ENCODE data around the gene DNER. TPM values are rescaled to one million over a fixed set of nuclear protein-coding genes. Genes with fewer than 3 reads are reported as not detected.

DNER gene
- total RNA-seq, 1 donor from 2014 or later, result 1.3 TPM

DNA sequence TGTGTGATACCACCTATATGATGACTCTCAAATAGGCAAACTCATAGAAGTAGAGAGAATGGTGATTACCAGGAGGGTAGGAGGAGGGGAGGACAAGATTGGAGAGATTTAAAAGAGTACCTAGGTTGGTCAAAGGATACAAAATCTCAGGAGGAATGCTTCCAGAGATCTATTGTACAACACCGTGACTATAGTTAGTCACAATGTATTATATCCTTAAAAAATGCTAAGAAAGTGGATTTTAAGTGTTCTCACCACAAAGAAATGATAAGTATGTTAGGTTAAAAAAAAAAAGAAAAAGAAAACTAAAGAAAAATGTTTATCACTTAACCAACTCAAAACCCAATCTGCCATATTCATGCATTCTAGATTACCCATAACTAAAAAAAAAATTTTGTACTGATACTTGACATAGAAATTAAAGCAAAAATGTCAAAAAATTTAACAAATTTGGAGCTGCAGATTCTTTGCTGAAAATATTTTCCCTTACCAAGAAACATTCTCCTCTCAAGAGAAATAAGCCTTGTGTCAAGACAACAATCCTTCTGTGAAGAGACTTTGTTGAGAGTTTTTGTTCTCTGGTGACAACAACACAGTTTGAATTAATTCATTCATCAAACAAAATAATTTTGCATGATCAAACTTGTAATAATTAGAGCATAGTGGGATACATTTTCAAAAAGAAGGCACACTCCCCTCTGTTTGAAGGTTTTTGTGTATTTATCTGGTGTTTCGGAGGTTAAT lies 213.1 kb downstream of the DNER start:
- DNase-seq (ENCODE audit: low spot score), result no peak

DNA sequence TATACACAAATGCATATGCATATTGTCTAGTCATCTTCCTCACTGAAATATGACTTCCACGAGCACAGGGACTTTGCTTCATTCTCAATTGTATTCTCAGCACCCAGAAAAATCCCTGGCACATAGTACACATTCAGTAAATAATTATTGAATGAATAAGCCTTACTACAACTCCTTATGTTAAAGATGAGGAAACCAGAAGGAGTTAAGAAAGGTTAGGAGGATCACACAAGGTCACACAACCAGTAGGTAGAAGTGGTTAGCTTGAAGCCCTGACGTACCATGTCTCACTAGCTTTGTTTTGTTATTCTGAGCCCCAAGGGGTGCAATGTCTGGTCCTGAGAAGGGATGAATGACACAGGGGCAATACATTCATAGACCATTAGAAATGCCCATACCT lies 222.3 kb downstream of the DNER start:
- no peak for DNase-seq (ENCODE audit: low spot score)

DNA sequence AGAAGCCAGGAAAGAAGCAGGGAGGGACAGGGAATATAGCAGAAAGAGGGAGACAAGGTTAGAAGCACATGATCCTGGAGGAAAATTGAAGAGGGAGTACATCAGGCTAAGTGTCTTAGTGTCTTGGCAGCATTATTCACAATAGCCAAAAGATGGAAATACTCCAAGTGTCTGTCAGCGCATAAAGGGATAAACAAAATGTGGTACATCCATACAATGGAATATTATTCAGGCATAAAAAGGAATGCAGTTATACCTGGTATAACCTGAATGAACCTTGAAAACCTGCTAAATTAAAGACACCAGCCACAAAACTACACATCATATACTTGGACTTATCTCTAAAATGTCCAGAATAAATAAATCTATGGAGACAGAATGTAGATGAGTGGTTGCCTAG lies 224.2 kb downstream of the DNER start:
- no peak for DNase-seq (ENCODE audit: low spot score)

DNA sequence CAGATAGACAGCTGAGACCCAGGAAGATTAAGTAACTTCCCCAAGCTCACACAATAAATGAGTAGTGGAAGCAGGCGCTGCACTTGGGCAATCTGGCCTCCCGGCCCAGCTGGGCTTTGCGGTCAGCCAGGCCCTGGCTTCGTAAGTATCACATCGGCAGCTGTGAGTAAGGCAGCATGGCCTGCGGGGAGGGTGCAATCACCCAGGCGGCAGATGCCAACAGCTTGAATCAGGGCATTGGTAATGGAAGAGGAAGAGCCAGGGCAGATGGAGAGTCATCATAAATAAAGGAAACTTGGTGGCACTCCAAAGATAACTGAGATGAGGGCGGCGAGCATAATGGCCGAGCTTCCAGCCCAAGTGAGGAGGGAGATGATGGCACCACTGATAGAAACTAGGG lies 225.3 kb downstream of the DNER start:
- DNase-seq (ENCODE audit: low spot score), result no peak

DNA sequence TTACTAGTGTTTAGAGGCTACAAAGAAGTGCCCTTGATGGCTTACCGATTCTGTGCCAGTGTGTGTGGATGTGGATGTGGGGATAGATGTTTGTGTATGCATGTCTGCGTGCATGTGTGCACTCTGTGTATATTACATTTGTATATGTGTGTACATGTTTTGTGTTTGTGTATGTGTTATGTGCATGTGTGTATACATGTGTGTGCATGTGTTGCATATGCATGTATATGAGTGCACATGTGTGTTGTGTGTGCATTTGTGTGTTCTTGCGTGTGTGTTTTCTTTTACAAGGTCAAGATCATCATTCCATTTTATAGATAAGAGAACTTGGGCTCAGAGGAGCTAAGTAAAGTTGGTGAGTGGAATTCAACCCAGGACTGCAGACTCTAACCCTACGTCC lies 226.1 kb downstream of the DNER start:
- no peak for DNase-seq (ENCODE audit: low spot score)

DNA sequence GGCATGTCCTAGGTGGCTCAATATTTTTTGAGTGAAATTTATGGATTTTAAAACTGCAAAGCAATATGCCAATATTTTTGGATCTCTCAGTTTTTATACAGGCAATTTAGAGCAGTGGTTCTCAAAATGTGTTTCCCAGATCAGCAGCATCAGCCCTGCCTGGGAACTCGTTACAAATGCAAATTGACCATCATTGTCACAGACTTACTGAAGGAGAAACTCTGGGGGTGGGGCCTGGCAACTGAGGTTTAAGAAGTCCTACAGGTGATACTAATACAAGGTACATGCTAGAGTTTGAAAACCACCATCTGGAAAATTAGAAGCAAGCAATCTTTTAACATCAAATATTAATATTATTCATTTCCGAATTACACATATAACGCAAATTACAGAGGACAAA lies 227.7 kb downstream of the DNER start:
- no peak for DNase-seq (ENCODE audit: low spot score)

DNA sequence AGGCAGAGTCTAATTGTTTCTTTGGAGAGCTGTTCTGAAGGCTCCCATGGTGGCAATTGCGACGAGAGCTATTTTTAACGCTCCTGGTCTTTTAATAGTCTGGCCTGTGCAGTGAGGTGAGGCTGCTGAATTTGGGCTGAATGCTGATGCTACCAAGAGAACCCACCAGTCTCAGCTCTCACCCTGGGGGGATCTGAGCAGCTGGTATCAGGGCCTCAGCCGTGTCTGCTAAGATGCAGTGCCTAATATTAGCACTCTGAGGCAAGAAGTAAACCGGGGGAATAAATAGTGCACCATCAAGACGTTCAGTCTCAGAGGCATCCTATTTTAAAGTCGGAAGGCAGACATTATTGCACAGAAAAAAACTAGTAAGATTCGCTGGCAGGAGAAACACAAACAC lies 228.5 kb downstream of the DNER start:
- DNase-seq (ENCODE audit: low spot score), result no peak

DNA sequence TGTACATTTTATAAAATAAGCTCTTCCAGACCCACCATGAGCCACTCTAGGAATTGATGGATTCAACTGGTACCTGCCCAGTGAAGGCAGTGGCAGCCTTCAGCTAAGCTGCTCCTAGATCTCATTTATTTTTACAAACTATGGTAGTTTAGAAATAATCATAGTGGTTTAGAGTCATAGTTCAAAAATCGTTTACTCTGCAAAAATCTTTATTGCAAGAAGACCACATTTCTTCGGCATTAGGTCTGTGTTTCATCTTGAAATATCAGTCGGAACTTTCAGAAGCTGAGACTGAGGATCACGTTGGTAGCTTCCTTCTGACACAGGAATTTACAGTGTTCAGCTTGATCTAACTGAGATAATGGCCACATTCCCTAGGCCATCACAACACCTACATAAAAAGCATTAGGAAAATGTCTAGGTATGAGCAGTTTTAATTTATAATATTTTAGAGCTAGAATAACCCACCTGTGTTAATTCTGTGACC lies 237.0 kb downstream of the DNER start:
- no peak for DNase-seq (ENCODE audit: low spot score)

DNA sequence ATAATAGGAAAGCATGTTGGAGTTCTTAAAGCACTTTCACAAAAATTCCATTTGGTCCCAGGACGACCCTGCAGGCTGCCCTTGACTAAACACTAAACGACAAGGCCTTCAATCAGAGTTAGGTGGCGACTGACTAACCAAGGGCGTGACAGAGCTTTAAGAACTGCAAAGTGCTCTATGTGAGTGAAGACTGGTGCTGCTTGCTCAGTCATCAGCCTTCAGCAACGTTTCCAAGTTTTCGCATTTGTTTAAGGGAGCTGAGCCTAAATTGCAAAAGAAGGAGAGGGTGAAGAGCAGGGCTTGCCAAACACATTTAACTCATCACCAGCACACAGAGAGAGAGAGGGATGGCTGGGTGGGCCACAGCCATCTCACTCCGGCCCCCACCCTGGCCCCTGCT lies 238.6 kb downstream of the DNER start:
- DNase-seq (ENCODE audit: low spot score), result no peak

DNA sequence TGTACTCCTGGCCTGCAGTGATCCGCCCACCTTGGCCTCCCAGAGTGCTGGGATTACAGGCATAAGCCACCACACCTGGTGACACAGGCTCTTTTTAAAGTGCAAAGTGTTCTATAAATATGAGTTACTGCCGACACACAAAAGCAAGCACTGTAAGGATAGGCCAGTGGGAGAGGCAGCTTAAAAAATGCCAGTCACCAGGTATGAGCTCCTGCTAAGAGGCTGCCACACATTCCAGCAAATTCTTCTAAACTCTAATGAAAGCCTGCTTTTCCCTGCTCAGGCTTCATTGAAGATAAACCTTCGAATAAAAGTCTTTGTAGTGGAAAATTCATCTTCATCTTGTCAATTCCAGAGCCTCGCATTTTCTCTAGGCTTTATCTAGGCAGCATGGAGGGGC lies 240.2 kb downstream of the DNER start:
- no peak for DNase-seq (ENCODE audit: low spot score)

DNA sequence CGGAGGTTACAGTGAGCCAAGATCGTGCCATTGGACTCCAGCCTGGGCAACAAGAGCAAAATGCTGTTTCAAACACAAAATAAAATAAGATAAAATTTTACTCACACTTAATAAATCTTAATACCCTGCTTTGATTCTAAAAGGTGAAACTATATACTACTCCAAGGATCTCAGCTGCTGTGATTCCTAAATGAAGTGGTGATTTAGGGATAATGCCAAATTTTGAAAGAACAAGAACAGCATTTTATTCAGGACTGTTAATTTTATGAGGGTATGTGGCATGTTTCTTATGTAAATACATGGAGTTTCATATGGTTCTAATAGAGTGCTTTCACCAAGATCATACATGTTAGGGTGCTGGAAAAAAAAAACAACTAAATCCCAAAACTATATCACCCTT lies 243.6 kb downstream of the DNER start:
- no peak for DNase-seq (ENCODE audit: low spot score)

DNA sequence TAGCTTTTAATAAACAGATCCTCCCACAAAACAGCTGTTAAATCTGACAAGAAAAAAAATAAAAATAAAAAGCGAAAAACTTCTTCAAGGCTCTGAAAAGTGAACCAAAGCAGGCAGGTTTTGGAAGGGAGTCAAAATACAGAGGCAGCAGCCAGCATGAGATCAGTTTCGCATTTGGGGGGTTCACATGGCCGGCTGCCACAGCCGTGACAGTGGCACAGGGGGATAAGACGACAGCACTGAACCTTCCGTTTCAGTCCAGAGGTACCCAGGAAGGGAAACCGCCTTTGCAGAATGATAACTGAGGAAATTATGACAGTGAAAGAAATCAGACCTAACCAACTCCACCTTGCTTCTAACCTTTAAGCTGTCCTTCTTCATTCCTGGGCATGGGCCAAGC lies 246.6 kb downstream of the DNER start:
- no peak for DNase-seq (ENCODE audit: low spot score)

DNA sequence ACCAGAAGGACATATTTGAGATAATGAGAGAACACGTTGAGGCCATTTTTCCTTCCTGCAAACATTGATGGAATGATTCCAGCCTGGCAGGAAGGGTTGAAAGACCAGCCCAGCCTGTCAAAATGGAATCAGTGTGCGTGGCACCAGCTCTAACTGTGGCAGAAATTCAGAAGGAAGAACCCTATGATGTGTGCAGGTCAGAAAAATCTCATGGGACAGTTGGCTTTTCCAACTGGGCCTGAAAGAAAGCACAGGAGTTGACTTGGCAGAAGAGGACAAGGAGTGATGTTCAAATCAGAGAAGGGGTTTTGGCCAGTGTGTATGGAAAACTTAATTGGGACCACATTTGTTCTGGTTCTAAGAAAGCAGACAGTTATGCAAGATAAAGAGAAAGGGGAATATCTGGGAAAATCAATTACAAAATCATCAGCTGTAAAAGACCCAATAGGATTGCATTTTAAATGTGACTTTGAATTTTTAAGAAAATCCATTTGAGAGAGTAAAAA lies 250.5 kb downstream of the DNER start:
- DNase-seq (ENCODE audit: low spot score), result no peak

DNA sequence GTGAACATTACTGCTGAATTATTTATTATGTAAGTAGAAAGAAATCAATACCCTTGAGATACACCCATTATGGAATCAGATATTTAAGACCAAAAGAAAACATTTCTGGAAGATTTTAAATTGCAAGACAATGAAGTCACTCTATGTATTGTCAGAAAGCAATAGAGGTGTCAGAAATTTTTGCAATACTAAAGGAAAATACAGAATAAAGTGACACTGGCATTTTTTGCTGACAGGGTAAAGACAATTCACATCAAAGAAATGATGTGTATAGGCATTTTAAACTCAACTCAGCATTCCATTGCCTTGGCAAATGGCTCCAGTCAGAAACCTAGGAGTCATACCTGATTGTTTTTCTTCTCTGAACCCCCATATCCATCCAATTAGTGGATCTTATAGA lies 252.2 kb downstream of the DNER start:
- no peak for DNase-seq (ENCODE audit: low spot score)

DNA sequence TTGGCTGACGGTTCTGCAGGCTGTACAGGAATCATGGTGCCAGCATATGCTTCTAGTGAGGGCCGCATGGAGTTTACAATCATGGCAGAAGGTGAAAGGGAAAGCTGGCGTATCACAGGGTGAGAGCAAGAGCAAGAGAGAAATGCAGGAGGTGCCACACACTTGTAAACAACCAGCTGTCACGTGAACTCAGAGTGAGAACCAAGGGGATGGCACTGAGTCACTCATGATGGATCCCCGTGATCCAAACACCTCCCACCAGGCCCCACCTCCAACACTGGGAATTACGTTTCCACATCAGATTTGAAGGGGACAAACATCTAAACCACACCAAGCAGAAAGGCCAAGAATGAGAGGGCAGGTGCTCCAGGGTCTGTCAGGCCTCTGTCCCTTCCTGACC lies 258.3 kb downstream of the DNER start:
- no peak for DNase-seq (ENCODE audit: low spot score)

DNA sequence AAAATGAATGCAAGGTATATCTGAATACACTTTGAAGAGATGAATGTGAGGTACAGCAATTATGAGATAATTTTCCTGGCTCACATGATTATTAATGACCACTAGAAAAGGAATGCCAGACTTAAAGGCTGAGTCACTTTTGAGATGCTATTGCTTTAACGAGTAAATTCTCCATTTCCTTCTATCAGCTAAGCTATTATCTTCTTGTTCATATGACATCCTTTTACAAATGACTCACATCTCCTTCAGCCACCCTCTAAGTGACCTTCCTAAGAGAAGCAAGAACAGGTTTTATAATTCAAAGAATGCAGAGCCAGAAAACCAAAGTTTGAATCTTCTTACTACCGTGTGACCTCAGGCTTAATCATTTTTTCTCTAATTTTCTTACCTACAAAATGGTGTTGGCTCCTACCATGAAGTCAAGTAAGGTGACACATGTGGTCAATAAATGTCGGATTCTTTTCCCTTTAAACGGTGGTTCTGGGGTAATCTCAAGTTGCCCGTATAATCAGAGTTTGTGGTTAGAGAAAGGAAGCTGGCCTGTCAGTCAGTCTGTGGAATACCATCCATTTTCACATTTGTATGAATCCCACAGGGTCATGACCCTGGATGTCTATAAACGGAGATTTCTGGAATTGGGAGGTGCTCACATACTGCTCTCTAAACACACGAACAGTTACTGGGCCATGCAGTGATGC lies 259.3 kb downstream of the DNER start:
- no peak for DNase-seq (ENCODE audit: low spot score)

DNA sequence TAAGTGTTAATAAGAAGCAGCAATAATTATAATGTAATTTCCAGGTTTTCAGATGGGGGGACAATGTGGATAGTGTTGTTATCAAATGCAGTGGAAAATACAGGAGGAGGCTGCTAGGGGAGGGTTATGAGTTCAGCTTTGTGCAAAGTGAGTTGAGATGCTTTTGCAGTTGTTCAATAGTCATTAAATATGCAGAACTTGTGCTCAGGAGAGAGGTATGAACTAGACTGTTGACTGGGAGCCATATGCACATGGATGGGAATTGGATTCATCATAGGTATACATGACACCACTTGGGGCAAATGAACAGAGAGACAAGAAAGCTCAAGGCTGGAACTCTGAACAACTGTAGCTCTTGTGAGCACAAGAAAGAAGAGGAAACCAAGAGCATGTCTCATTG lies 261.1 kb downstream of the DNER start:
- DNase-seq (ENCODE audit: low spot score), result no peak

DNA sequence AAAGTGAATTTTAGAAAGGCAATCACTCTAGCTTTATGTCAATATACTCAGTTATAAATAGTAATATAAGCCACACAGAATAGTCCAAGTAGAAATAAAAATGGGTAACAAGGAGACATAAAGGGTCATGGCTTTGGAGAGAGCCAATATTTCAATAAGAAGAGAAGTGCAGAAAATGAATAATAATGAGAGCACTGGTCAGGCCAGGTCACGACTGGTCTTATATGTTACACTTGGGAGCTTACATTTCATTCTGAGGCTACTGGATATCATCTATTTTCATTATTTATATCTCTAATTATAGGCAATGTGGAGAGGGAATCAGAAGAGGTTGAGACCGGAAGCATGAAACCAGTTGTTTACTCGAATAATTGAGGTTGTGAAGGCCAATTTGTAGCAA lies 262.5 kb downstream of the DNER start:
- DNase-seq (ENCODE audit: low spot score), result no peak

DNA sequence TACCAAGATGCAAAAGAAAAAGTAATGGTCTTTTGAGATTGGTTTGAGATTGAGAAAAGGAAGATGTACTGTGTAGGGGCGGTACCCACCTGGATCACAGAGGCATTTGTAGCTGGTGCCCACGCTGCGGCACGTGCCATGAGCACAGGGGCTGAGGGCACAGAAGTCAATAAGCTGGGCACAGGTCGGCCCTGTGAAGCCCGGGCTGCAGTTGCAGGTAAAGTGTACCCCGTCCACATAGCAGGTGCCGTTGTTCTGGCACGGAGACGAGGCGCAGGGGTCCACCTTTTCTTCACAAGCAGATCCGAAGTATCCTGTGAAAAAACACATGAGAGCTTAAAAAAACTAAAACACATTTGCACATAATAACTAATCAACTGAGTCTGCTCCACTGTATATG lies 267.1 kb downstream of the DNER start:
- no peak for DNase-seq (ENCODE audit: low spot score)

DNA sequence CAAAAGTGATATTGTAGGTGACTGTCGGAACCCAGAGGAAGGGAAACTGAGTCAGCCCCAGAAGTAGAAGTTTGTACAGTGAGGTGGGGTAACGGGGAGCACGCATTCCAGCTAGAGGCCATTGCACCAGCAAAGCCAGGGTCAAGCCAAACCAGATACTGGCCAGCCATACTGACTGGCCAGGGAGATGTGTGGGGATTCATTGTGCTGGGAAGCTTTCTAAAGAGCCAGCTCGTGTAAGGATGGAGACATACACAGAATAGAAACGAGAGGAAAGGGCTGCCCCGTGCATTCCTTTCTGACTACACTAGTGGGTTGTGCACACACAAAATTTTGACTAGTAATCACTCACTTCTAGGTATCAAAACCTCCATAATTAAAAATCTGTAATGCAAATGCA lies 268.0 kb downstream of the DNER start:
- DNase-seq (ENCODE audit: low spot score), result no peak

DNA sequence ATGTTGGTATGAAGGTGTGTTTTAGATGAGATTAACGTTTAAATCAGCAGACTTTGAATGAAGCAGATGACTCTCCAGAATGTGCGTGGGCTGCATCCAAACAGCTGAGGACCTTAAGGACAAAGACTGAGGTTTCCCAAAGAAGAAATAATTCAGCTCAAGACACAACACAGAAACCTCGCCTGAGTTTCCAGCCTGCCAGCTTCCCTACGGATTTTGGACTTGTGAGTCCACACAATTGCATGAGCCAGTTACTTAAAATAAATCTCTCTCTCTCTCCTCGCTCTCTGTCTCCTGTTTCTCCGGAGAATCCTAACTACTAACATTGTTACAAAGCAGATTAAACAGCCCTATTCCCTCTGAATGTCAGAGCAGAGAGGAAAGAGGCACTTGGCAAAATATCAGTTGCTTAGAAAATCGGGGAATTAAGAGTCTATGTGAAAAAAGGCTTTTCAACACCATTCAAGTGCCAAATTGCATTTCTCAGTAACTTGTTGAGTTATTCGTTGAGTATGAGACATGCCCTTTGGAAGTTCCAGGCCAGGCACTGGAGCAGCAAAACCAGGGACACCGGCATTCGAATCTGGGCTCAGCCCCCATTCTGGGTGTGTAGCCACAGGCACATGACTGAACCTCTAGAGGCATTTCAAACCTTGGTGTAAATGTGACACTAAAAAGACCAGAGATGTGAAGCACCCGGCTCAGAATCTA lies 268.7 kb downstream of the DNER start:
- DNase-seq (ENCODE audit: low spot score), result no peak

DNA sequence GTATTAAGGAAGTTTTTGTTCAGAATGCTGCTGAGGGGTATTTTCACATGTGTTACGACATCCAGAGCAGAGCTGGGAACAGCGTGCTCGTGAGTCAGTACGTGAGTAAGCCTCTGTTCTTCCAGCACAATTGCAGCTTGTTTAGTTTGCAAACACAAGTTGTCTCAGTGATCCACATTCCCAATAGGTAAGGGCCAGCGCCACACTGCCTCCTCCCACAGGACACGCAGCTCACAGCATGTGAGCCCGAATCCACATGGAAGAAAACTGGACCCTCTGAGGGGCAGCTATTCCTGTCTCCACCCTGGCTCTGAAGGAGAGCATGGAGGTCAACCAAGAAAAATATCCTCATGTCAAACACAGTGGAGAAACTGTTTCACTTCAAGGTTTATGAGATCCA lies 269.3 kb downstream of the DNER start:
- DNase-seq (ENCODE audit: low spot score), result no peak
